ENCODE data around the gene MXRA8. TPM values are rescaled to one million over a fixed set of nuclear protein-coding genes. Genes with fewer than 3 reads are reported as not detected.

Gene MXRA8
- total and polyA plus RNA-seq, 9 of the 15 experiments (the other 6 are each of a cell fraction or from before 2014, with no cell fraction given), result 0.66 to 11.3 (median 6.3) TPM

GRCh38 chr1:1309251-1310108 is 48.9 kb downstream of the MXRA8 start (continued):
- TF ChIP-seq SP2 (IDR thresholded peaks at IDR 0.05; ENCODE audit: extremely low read depth, low read depth, low read length, poor library complexity, severe bottlenecking) (no peak), GTF2A2 (tag; IDR thresholded peaks at IDR 0.05) (no peak), E2F4 (CRISPR knock-in tag; IDR thresholded peaks at IDR 0.05; ENCODE audit: low read depth) (no peak)

GRCh38 chr1:1308756-1309250 is 49.6 kb downstream of the MXRA8 start:
- DNase-seq (ENCODE audit: extremely low read depth in 1 of 4, low spot score in 3 of 4) (peak in 2 of 4 experiments; percentile 56 to 61), FAIRE-seq (no peak), ATAC-seq (peak; percentile 2)
- peaks cover 23% of the 10 kb centered on the region for H4K20me1 ChIP-seq (replicated peaks; ENCODE audit: control insufficient read depth, insufficient read depth, low read length)
- under 1% methylated on average over 43 of the region's 66 CpGs for WGBS (ENCODE audit: insufficient coverage, low coverage, missing lambda C conversion rate)
- peaks cover 40 to 97% of the 10 kb centered on the region in 2 experiments for H3K4me1 ChIP-seq (replicated peaks in 1 of 2; ENCODE audit: control insufficient read depth in 2 of 2, insufficient read depth in 2 of 2, low read length in 2 of 2)
- peak overlapping the region; percentile 68 for H2AFZ ChIP-seq (ENCODE audit: low read depth, low read length)
- H3K4me3 ChIP-seq, result peak overlapping the region; percentile 94
- BruUV-seq (replicated peaks), result TSS peak; percentile 67
- H3K9me3 ChIP-seq (replicated peaks; ENCODE audit: control insufficient read depth, insufficient read depth, low read depth, low read length), result no peaks in the 10 kb centered on the region
- H3K27me3 ChIP-seq (ENCODE audit: control insufficient read depth in 2 of 2, insufficient read depth in 2 of 2, low read length in 2 of 2), result no peaks in the 10 kb centered on the region
- H3K9me1 ChIP-seq (ENCODE audit: control insufficient read depth, insufficient read depth, low read length), result peaks cover 5% of the 10 kb centered on the region
- peaks cover 47% of the 10 kb centered on the region for H3K36me3 ChIP-seq (ENCODE audit: control insufficient read depth, insufficient read depth, low read length)
- H3K79me2 ChIP-seq (ENCODE audit: control insufficient read depth, insufficient read depth, low read length), result peaks cover 54% of the 10 kb centered on the region
- POLR2A ChIA-PET, result interaction anchor here (0.9 to 1.3 kb wide), 4 partner anchors 17 to 197 kb away, joined by 3 to 4 read pairs (median 3); no protein-coding TSS in a partner anchor
- H3K4me2 ChIP-seq (ENCODE audit: insufficient read depth, low read length), result peak overlapping the region; percentile 88
- peak overlapping the region; percentile 87 to 97 for H3K9ac ChIP-seq (ENCODE audit: insufficient read depth in 1 of 2, low read depth in 2 of 2, low read length in 2 of 2)
- intact Hi-C loops (cut with micrococcal nuclease), result loop anchor here (2.0 to 10.0 kb wide), 3 partner anchors 16 to 916 kb away; partner anchors contain the start of genes AURKAIP1, CPTP, INTS11 and SKI
- CTCF ChIA-PET (ENCODE audit: low intra/inter-chr PET ratio), result no interaction called here
- H3K27ac ChIP-seq (ENCODE audit: extremely low read depth, low read depth, low read length), result peak overlapping the region; percentile 96
- in situ Hi-C loops (cut with MboI), result no loop called here
- TF ChIP-seq ILK (tag; IDR thresholded peaks at IDR 0.05; ENCODE audit: borderline replicate concordance, low read depth), result no peak
- TF ChIP-seq PRMT5 (CRISPR knock-in tag; IDR thresholded peaks at IDR 0.05), result no peak
- TF ChIP-seq ZNF592 (IDR thresholded peaks at IDR 0.05), result no peak
- TF ChIP-seq STAT5A (IDR thresholded peaks at IDR 0.05; ENCODE audit: borderline replicate concordance, low read length), result no peak
- TF ChIP-seq TRIM28 (IDR thresholded peaks at IDR 0.05), result no peak
- 0 out of 2 replicates have a peak, but pooled peaks have one; percentile 23 for TF ChIP-seq USF1 (CRISPR knock-in tag; IDR thresholded peaks at IDR 0.05)
- TF ChIP-seq PRPF4 (IDR thresholded peaks at IDR 0.05; ENCODE audit: insufficient read depth, low read depth, low read length, poor library complexity, severe bottlenecking), result peak; percentile 6
- TF ChIP-seq TAF7 (tag; IDR thresholded peaks at IDR 0.05), result no peak
- TF ChIP-seq ESRRA (IDR thresholded peaks at IDR 0.05; ENCODE audit: borderline replicate concordance, low read depth), result no peak
- no peak for TF ChIP-seq CBX3 (IDR thresholded peaks at IDR 0.05; ENCODE audit: borderline replicate concordance in 1 of 2, low read length in 2 of 2)
